ENCODE results near the gene EDARADD. TPM values are rescaled to one million over a fixed set of nuclear protein-coding genes. Genes with fewer than 3 reads are reported as not detected.

Gene EDARADD
- total RNA-seq, 1 experiment from 2014 or later = 0.30 TPM

DNA sequence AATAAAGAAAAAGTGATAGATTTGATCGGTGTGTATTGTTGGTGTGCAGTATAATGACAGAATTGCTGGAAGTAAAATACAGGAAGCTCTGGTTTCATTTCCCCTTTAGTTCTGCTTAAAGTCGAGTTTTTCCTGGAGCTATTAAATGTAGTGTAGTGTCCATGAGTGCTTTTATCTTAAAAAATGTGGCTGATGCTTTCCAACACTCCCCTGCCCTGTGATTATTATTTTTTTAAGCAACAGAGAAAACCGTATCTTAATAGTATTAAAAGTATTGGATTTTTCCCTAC lies 130.8 kb downstream of the EDARADD start:
- Histone ChIP-seq H3K4me3 (replicated peaks in 1 of 2; ENCODE audit: low read depth in 1 of 2, low read length in 2 of 2) (peak overlapping the region; percentile 76 to 99), H3K9ac (ENCODE audit: low read length) (peak overlapping the region; percentile 90), H3K9me2 (ENCODE audit: insufficient read depth) (no peaks in the 10 kb centered on the region), H2AFZ (ENCODE audit: low read depth, low read length, poor library complexity, severe bottlenecking) (peak overlapping the region; percentile 69), H3K36me3 (ENCODE audit: control insufficient read depth in 1 of 2, insufficient read depth in 2 of 2, low read length in 2 of 2) (peaks cover 0 to 8% of the 10 kb centered on the region in 2 experiments; a peak in 1 of 4 replicates), H3K4me1 (ENCODE audit: control insufficient read depth in 1 of 2, insufficient read depth in 2 of 2, low read length in 2 of 2) (peaks cover 5 to 14% of the 10 kb centered on the region in 2 experiments; a peak in 2 of 4 replicates), H3K79me2 (ENCODE audit: insufficient read depth, low read length) (peaks cover 13% of the 10 kb centered on the region), H3K27me3 (ENCODE audit: insufficient read depth, low read length) (no peaks in the 10 kb centered on the region), H3K27ac (ENCODE audit: low read depth, low read length) (peak overlapping the region; percentile 62), H3K4me2 (ENCODE audit: low read length) (peak overlapping the region; percentile 91), H4K20me1 (ENCODE audit: insufficient read depth) (no peaks in the 10 kb centered on the region), H3K9me3 (ENCODE audit: control insufficient read depth in 1 of 2, insufficient read depth in 1 of 2, low read depth in 1 of 2, low read length in 2 of 2) (no peaks in the 10 kb centered on the region)
- DNase-seq (ENCODE audit: low read depth, low spot score) (no peak), ATAC-seq (no peak)
- ChIA-PET CTCF (no interaction called here), RAD21 (ENCODE audit: low non-redundant PET in 1 of 2, low total read pairs in 2 of 2, uncharacterized antibody in 2 of 2, unreplicated experiment in 2 of 2) (no interaction called here), POLR2A (no interaction called here)
- no peak for TF ChIP-seq CEBPB (IDR thresholded peaks at IDR 0.05; ENCODE audit: low read depth)
- no peak for TF ChIP-seq EZH2phosphoT487 (IDR thresholded peaks at IDR 0.05; ENCODE audit: borderline replicate concordance)
- no peak for TF ChIP-seq TCF7L2 (IDR thresholded peaks at IDR 0.05; ENCODE audit: borderline replicate concordance, extremely low read depth, insufficient read depth, insufficient read length)
- no peak for TF ChIP-seq ELF1 (IDR thresholded peaks at IDR 0.05; ENCODE audit: borderline replicate concordance, low read depth)
- TF ChIP-seq FOSL1 (IDR thresholded peaks at IDR 0.05; ENCODE audit: low read depth) = no peak
- TF ChIP-seq RAD21 (IDR thresholded peaks at IDR 0.05; ENCODE audit: low read depth) = no peak
- TF ChIP-seq SP1 (IDR thresholded peaks at IDR 0.05; ENCODE audit: low read depth) = no peak
- no peak for TF ChIP-seq POLR2A (IDR thresholded peaks at IDR 0.05; ENCODE audit: borderline replicate concordance, extremely low read depth, insufficient read depth, insufficient read length)
- TF ChIP-seq SRF (IDR thresholded peaks at IDR 0.05; ENCODE audit: low read depth) = no peak
- TF ChIP-seq EGR1 (IDR thresholded peaks at IDR 0.05; ENCODE audit: low read depth) = no peak
- TF ChIP-seq, protein P1, sequence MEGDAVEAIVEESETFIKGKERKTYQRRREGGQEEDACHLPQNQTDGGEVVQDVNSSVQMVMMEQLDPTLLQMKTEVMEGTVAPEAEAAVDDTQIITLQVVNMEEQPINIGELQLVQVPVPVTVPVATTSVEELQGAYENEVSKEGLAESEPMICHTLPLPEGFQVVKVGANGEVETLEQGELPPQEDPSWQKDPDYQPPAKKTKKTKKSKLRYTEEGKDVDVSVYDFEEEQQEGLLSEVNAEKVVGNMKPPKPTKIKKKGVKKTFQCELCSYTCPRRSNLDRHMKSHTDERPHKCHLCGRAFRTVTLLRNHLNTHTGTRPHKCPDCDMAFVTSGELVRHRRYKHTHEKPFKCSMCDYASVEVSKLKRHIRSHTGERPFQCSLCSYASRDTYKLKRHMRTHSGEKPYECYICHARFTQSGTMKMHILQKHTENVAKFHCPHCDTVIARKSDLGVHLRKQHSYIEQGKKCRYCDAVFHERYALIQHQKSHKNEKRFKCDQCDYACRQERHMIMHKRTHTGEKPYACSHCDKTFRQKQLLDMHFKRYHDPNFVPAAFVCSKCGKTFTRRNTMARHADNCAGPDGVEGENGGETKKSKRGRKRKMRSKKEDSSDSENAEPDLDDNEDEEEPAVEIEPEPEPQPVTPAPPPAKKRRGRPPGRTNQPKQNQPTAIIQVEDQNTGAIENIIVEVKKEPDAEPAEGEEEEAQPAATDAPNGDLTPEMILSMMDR (IDR thresholded peaks at IDR 0.05 in 2 of 3, conservative IDR thresholded peaks at IDR 0.05 in 1 of 3; ENCODE audit: borderline replicate concordance in 1 of 3, insufficient read depth in 1 of 3, low read depth in 2 of 3, low read length in 2 of 3) = no peak
- no peak for TF ChIP-seq ZFX (IDR thresholded peaks at IDR 0.05)
- no peak for TF ChIP-seq ATF3 (IDR thresholded peaks at IDR 0.05)
- TF ChIP-seq JUND (IDR thresholded peaks at IDR 0.05) = no peak
- TF ChIP-seq ZBTB33 (IDR thresholded peaks at IDR 0.05; ENCODE audit: extremely low read depth, insufficient replicate concordance, low read length) = no peak
- intact Hi-C loops (cut with micrococcal nuclease) = no loop called here
- BruUV-seq (replicated peaks) = no TSS peak

Data from HCT116 (cell line).